ENCODE data around the gene GTF2IRD1. TPM values are rescaled to one million over a fixed set of nuclear protein-coding genes. Genes with fewer than 3 reads are reported as not detected.
A peak's percentile ranks its signal among the peaks of the same experiment; 100 is the strongest.

GTF2IRD1 gene
- total and polyA plus RNA-seq, 2 of the 13 experiments (the other 11 are each of a cell fraction or from before 2014, with no cell fraction given): 16.5 to 26.7 TPM

DNA sequence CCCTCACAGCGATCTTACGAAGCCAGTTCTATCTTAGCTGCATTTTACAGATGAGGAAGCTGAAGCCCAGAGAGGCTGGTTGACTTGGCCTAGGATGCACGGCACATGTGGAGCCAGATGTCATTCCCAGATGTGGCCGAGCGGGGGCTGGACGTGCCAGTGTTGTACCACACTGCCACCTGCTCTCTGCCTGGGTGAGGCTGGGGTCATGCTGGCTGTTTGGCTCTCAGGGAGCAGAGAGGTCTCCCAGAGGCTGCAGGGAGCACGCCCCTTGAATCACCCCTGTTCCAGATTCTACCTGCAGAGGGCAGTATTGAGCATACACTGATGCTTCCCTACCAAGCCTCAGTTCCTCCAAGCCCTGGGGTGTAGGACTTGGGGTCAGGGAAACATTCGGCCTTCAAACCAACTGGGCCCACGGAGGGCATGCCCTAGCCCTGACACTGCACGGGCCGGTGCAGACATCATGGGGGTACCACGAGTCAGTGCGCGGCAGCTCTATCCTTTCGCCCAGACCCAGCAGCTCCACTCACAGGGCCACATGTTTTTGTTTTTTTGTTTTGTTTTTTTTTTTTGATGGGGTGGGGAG is 3.8 kb upstream of the GTF2IRD1 start (continued):
- TF ChIP-seq FUBP1 (CRISPR knock-in tag; IDR thresholded peaks at IDR 0.05; ENCODE audit: borderline replicate concordance) (no peak), MAFF (IDR thresholded peaks at IDR 0.05; ENCODE audit: low read depth, low read length) (no peak), ZNF263 (CRISPR knock-in tag; IDR thresholded peaks at IDR 0.05) (peak; percentile 75), RELA (CRISPR knock-in tag; IDR thresholded peaks at IDR 0.05) (no peak), ZNF788 (CRISPR knock-in tag; IDR thresholded peaks at IDR 0.05; ENCODE audit: borderline replicate concordance) (peak; percentile 46; the same call in 1 of the 2 replicates), CBX1 (IDR thresholded peaks at IDR 0.05; ENCODE audit: low read depth) (peak; percentile 36), PITX1 (CRISPR knock-in tag; IDR thresholded peaks at IDR 0.05) (no peak), PAWR (CRISPR knock-in tag; IDR thresholded peaks at IDR 0.05; ENCODE audit: borderline replicate concordance) (no peak), ZFP91 (CRISPR knock-in tag; IDR thresholded peaks at IDR 0.05; ENCODE audit: borderline replicate concordance) (0 out of 2 replicates have a peak, but pooled peaks have one; percentile 19), TEAD2 (CRISPR knock-in tag; IDR thresholded peaks at IDR 0.05) (no peak), ZNF550 (CRISPR knock-in tag; IDR thresholded peaks at IDR 0.05; ENCODE audit: borderline replicate concordance) (no peak), HNRNPL (IDR thresholded peaks at IDR 0.05; ENCODE audit: low read depth, low read length) (0 out of 2 replicates have a peak, but pooled peaks have one; percentile 14), HOXA5 (CRISPR knock-in tag; IDR thresholded peaks at IDR 0.05) (no peak), ZNF772 (CRISPR knock-in tag; IDR thresholded peaks at IDR 0.05) (0 out of 2 replicates have a peak, but pooled peaks have one; percentile 43), HMG20B (CRISPR knock-in tag; conservative IDR thresholded peaks at IDR 0.05) (no peak), CSRNP2 (CRISPR knock-in tag; conservative IDR thresholded peaks at IDR 0.05; ENCODE audit: low read depth) (no peak)
- TF ChIP-seq, protein P1, sequence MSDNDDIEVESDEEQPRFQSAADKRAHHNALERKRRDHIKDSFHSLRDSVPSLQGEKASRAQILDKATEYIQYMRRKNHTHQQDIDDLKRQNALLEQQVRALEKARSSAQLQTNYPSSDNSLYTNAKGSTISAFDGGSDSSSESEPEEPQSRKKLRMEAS (IDR thresholded peaks at IDR 0.05): peak; percentile 20; the same call in 1 of the 2 replicates
